Breast epithelium (tissue), 4 donors: ENCODE measurements around the gene TEX28. TPM values are rescaled to one million over a fixed set of nuclear protein-coding genes. Genes with fewer than 3 reads are reported as not detected.
A peak's percentile ranks its signal among the peaks of the same experiment; 100 is the strongest.

Experiments
- DNase-seq, 2 donors: peaks; one replicate each; pipeline ENCODE4 v3.0.0-alpha.2; 2019; ENCODE audit warnings: low spot score in 2 of 2
- H3K27ac ChIP-seq, 2 donors: fragments of 200-600 bp; sonication (generic) in 1 of 2; one replicate each; pipeline ENCODE4 v1.5.1; 2016 to 2019; ENCODE audit warnings: mild to moderate bottlenecking in 1 of 2
- H3K27me3 ChIP-seq, 2 donors: fragments of 200-600 bp; sonication (generic) in 1 of 2; one replicate each; pipeline versions ENCODE4 v1.5.1 to v1.6.0; 2017 to 2019; ENCODE audit warnings: control low read depth in 1 of 2, mild to moderate bottlenecking in 1 of 2
- H3K36me3 ChIP-seq: fragments of 200-600 bp; one replicate; pipeline ENCODE4 v1.5.1; 2019
- H3K4me1 ChIP-seq, 2 donors: fragments of 200-600 bp; sonication (generic); one replicate each; pipeline ENCODE4 v1.5.1; 2016 to 2019; ENCODE audit warnings: control low read depth in 1 of 2
- H3K4me3 ChIP-seq, 3 donors: fragments of 200-600 bp; sonication (generic); 1 replicate in 2 of 3; 2 replicates in 1 of 3; pipeline ENCODE4 v1.5.1; 2016 to 2019; ENCODE audit warnings: mild to moderate bottlenecking in 3 of 3, moderate library complexity in 2 of 3
- H3K9me3 ChIP-seq, 2 donors: fragments of 200-600 bp; sonication (generic) in 1 of 2; one replicate each; pipeline ENCODE4 v1.5.1; 2016 to 2019; ENCODE audit warnings: control low read depth in 1 of 2
- CTCF ChIP-seq, 3 donors: fragments of 450-650 bp; IDR thresholded peaks; one replicate each; pipeline ENCODE4 v1.5.1; 2016 to 2017; ENCODE audit warnings: antibody characterized with exemption in 3 of 3, mild to moderate bottlenecking in 3 of 3, moderate library complexity in 3 of 3
- POLR2A ChIP-seq: fragments of 450-650 bp; IDR thresholded peaks from one replicate; pipeline ENCODE4 v1.6.1; 2016; ENCODE audit warnings: antibody characterized with exemption, mild to moderate bottlenecking, moderate library complexity
- POLR2AphosphoS5 ChIP-seq, 3 donors: sonication (generic); formaldehyde crosslinking; IDR thresholded peaks; one replicate each; pipeline ENCODE4 v1.6.1; 2017; ENCODE audit warnings: antibody characterized with exemption in 3 of 3
- intact Hi-C: fragments of 100-400 bp; cut with DNase I; formaldehyde crosslinking; loops from one replicate; pipeline ENCODE4 v1.15.1; 2023; ENCODE audit warnings: low total_unique reads
- total RNA-seq, 3 donors: library from RNA; depleted of rRNA; stranded (reverse); fragments of >200 nt; gene quantifications; one replicate each; pipeline ENCODE4 v1.1.0, GENCODE V29; 2016

The TEX28 gene
- total RNA-seq, 3 donors from 2014 or later: not detected

- DNase-seq: no peak
- intact Hi-C loops: no loop called here
- TF ChIP-seq POLR2A (no peak), POLR2AphosphoS5 (IDR thresholded peaks at IDR 0.05) (no peak), CTCF (IDR thresholded peaks at IDR 0.05) (no peak)
Measured at GRCh38 chrX:154320406-154320805, 25.5 kb upstream of the TEX28 start.

GRCh38 chrX:154317391-154317995 is 22.6 kb upstream of the TEX28 start:
- intact Hi-C loops: no loop called here
- Histone ChIP-seq H3K4me3 (no peak overlapping the region), H3K36me3 (no peaks in the 10 kb centered on the region), H3K9me3 (no peaks in the 10 kb centered on the region), H3K27ac (no peak overlapping the region), H3K27me3 (peaks cover 0 to 59% of the 10 kb centered on the region in 2 donors), H3K4me1 (no peaks in the 10 kb centered on the region)
- TF ChIP-seq CTCF (IDR thresholded peaks at IDR 0.05): peak in 1 of 3 donors; percentile 29
- no peak for TF ChIP-seq POLR2A
- no peak for DNase-seq

More at GRCh38 chrX:154320406-154320805, 25.5 kb upstream of the TEX28 start:
- Histone ChIP-seq H3K9me3 (no peaks in the 10 kb centered on the region), H3K4me3 (no peak overlapping the region), H3K27ac (no peak overlapping the region), H3K27me3 (peaks cover 0 to 50% of the 10 kb centered on the region in 2 donors), H3K4me1 (no peaks in the 10 kb centered on the region), H3K36me3 (no peaks in the 10 kb centered on the region)

- peaks cover 0 to 56% of the 10 kb centered on the region in 2 donors for H3K27me3 ChIP-seq
- no peak overlapping the region for H3K27ac ChIP-seq
- no peaks in the 10 kb centered on the region for H3K4me1 ChIP-seq
- intact Hi-C loops: no loop called here
- TF ChIP-seq POLR2A: no peak
- no peak for TF ChIP-seq CTCF (IDR thresholded peaks at IDR 0.05)
- no peak for TF ChIP-seq POLR2AphosphoS5 (IDR thresholded peaks at IDR 0.05)
- DNase-seq: no peak
- H3K36me3 ChIP-seq: no peaks in the 10 kb centered on the region
- no peak overlapping the region for H3K4me3 ChIP-seq
- H3K9me3 ChIP-seq: no peaks in the 10 kb centered on the region
Measured at GRCh38 chrX:154315416-154315815, 20.5 kb upstream of the TEX28 start.

- Histone ChIP-seq H3K4me1 (no peaks in the 10 kb centered on the region), H3K27ac (no peak overlapping the region), H3K9me3 (no peaks in the 10 kb centered on the region), H3K4me3 (no peak overlapping the region), H3K27me3 (peaks cover 0 to 58% of the 10 kb centered on the region in 2 donors), H3K36me3 (no peaks in the 10 kb centered on the region)
- no peak for TF ChIP-seq POLR2AphosphoS5 (IDR thresholded peaks at IDR 0.05)
- TF ChIP-seq CTCF (IDR thresholded peaks at IDR 0.05): no peak
- no peak for TF ChIP-seq POLR2A
- intact Hi-C loops: no loop called here
- DNase-seq: no peak
Measured at GRCh38 chrX:154313147-154313546, 18.2 kb upstream of the TEX28 start.

GRCh38 chrX:154312116-154312515 is 17.2 kb upstream of the TEX28 start:
- TF ChIP-seq POLR2A (no peak), CTCF (IDR thresholded peaks at IDR 0.05) (no peak), POLR2AphosphoS5 (IDR thresholded peaks at IDR 0.05) (no peak)
- intact Hi-C loops: no loop called here
- no peaks in the 10 kb centered on the region for H3K4me1 ChIP-seq
- no peak for DNase-seq
- no peak overlapping the region for H3K27ac ChIP-seq
- no peaks in the 10 kb centered on the region for H3K36me3 ChIP-seq
- no peaks in the 10 kb centered on the region for H3K9me3 ChIP-seq
- H3K27me3 ChIP-seq: peaks cover 0 to 59% of the 10 kb centered on the region in 2 donors
- H3K4me3 ChIP-seq: no peak overlapping the region
